GM18873 (cell line): ENCODE data around the gene PSG5.
"Not testable (repeated sequence)": the region's sequence is repeated elsewhere in the genome, so short reads cannot be mapped to it uniquely, and the experiment has no call there.

ENCODE experiments used
- ATAC-seq: cut with Tn5 transposase; IDR thresholded peaks from one replicate; pipeline ENCODE4 v1.9.1; 2021; ENCODE audit warnings: mild to moderate bottlenecking, moderate library complexity, moderate number of reproducible peaks; ENCODE audit not compliant: unreplicated experiment, low FRiP score

Gene PSG5

DNA sequence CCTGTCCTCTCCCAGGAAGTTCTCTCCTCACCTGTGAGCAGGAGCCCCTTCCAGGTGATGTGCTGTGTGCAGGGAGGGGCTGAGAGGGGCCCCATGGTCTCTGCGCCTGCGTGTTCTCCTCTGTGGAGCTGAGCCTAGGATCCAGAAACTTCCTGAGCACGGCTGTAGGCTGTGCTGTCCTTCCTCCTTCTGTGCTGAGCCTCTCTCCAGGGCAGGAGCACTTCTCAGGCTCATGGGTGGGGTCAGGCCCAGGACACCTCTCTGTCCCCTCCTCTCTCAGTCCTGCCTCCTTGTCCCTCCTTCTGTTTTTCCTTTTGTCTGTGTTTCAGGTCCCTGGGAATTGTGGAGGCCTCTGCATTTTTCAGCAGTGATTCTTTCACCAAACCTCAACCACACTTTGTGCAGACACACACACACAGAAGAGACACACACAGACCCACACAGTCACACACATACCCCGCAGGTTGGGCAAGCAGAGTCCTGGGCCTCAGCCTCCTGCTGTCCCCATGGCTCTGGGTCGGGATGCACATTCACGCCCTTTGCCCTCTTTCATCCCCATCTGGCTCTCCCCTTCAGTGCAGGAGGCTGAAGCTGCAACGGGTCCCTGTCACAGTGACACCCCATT, at the start of gene PSG5:
Gene PSG5 (minus strand): TSS at position 226 of the 625 bp plus-strand sequence. CDS start 131 bp downstream, at position 95.
- ATAC-seq = not testable (repeated sequence)

- not testable (repeated sequence) for ATAC-seq
Observed at GRCh38 chr19:43235686-43236085, 49.4 kb upstream of the PSG5 start.

- no peak for ATAC-seq
Observed at GRCh38 chr19:43229315-43229714, 43.0 kb upstream of the PSG5 start.

- not testable (repeated sequence) for ATAC-seq
Observed at GRCh38 chr19:43228730-43229129, 42.4 kb upstream of the PSG5 start.

DNA sequence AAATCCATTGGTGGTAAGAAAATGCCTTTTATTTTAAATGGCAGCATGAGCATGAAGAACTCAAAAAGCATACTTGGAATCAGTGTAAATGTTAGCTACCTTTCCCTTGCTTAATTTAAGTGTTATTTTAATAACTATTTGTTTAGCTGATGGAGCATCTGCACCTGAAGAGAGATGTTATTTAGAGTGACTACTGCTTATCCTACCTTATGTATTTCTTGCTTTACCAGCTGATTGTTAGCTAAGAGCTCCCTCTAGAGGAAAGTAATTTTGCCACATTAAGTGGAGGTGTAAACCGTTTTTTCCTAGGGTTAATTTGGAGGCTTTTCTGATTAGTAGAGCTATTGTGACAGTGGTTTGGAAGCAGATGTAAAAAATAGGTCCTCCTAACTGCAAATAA, 40.6 kb upstream of the PSG5 start:
- ATAC-seq = not testable (repeated sequence)

DNA sequence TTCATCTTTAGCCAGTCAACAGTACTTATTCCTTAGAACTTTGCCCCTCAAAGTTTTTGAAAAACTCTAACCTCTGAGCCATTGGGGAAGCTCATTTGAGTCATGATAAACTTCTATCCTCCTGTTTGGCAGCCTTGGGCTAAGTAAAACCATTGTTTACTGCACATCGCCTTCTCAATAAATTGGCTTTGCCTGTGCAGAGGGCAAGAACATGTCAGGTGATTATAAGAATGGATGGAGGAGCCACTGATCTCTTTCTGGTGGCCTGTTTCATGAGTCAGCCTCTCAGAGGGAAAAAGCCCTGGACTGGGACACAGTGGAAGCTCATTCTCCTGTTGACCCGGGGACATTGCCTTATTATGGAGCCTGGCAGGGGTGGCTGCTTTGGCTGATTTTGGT, 38.5 kb upstream of the PSG5 start:
- ATAC-seq = no peak

DNA sequence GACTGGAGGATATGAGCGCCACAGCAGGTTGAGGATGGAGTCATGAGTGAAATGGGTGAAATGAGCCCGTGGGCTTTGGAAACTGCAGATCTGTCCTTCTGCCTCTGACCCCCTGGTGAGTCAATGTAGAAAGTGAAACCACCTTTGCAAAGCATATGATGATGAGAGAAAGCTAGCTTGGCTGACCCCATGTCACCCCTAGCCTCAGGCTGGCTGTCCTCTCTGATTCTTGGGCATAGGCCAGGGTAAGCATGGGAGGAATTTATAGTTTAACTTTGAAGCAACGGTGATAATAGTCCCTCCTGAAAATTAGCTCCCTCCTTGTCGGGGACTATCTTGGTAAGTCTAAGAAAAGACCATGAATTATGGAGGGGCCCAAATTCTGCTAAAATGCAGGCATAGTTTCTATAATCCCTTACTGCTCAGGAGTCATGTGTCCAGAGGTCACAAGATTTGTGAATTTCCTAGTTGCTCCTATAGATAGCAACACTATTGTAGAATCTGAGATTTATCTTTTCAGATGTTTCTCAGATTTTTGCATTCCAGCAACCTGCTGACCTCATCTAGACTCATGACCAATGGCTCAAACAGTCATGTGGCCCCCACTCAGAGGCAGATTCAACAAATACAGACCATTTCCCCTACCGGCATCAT, 38.0 kb upstream of the PSG5 start:
- ATAC-seq = not testable (repeated sequence)

- not testable (repeated sequence) for ATAC-seq
Observed at GRCh38 chr19:43221891-43222290, 35.6 kb upstream of the PSG5 start.

DNA sequence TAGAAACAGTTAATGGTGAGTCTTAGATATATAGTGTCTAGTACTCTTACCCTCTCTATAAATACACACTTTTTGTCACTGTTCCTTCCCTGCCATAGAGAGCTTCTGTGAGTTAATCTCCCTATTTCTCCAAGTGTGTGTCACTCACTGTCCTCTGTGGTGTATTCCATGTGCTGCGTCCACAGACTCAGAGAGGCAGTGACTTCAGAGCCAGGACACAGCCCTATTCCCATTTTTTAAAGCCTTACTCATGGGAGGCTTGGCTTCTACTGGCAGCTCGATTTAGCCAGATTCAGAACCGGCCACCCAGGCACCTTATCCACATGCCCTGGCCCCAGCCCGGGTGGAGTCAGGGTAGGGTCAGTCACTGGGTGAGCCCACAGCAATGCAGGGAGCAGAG, 32.8 kb upstream of the PSG5 start:
- ATAC-seq = not testable (repeated sequence)

DNA sequence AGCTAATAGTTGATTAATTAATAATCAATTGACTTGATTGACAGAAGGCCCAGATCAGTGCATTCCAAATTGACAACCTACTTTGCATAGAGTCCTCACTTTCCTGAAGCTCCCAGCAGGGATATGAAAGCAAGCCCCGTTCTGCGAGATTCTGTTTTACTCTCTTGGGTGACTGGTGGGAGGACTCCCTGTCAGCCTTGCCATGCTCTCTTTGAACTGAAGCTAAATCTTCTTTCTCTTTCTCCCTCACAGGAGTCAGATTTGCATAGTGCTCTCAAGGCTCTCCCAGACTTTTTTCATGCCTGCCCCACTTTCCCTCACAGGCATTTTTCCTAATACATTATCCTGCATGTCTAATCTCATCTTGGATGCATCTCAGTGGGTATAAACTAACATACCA, 29.5 kb upstream of the PSG5 start:
- not testable (repeated sequence) for ATAC-seq

GRCh38 chr19:43207991-43208390, 21.7 kb upstream of the PSG5 start:
- no peak for ATAC-seq

DNA sequence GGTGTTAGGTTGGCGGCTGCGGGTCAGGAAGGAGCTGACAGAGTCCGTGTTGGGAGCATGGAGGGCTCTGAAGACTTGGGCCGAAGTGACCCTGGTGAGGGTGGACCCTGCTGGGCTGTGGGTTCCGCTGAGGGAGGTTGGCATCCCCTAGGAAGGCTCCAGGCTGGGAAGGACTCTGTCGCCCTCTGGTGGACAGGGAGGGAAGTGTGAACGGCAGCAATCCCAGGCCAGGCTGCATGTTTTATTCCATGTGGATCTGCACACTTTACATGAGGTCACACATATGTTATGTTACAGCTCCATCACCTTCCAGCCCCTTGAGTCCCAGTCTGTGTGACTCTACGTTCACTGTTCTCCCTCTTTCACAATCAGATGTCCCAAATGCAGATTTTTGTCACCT, 20.8 kb upstream of the PSG5 start:
- ATAC-seq = not testable (repeated sequence)

- ATAC-seq = not testable (repeated sequence)
Observed at GRCh38 chr19:43205471-43206105, 19.3 kb upstream of the PSG5 start, which contains the start of gene PSG4. Gene PSG4, minus strand, starts transcription at chr19:43205638. Its CDS starts 102 bp downstream, at chr19:43205536.

DNA sequence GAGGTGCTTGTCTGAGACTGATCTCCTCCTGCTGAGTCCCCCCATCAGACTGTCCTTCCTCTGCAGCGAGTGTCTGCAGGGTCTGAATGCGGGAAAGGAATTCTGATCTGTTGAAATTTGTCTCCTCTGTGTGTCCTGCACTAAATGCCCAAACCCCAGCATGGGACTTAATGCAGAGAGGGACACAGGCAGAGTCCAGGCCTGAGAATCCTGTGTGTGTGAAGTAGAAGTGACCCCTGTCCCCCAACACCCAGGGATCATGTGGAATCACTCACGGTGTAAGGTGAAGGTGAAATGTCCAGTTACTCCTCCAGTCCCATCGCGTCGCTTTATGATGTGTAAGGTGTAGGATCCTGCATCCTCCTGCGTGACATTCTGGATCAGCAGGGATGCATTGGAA, 17.3 kb upstream of the PSG5 start:
- ATAC-seq = not testable (repeated sequence)

DNA sequence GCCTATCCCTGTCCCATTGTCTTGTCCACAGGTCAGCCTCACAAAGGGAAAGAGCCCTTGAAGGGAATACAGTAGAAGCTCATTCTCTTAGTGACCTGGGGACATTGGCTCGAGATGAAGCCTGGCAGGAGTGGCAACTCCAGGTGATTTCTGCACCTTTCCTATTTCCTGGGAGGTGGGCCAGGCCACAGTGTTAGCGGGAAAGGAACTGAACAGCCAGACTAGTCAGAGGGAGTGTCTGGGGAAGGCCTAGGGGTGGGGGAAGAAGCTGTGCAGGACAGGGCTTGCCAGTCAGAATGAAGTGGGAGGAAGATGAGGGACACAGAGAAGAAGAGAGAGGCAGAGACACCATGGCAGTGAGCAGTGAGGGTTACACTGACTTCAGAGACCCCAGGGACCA, 15.6 kb upstream of the PSG5 start:
- not testable (repeated sequence) for ATAC-seq

GRCh38 chr19:43201337-43201801, 15.0 kb upstream of the PSG5 start:
- not testable (repeated sequence) for ATAC-seq

DNA sequence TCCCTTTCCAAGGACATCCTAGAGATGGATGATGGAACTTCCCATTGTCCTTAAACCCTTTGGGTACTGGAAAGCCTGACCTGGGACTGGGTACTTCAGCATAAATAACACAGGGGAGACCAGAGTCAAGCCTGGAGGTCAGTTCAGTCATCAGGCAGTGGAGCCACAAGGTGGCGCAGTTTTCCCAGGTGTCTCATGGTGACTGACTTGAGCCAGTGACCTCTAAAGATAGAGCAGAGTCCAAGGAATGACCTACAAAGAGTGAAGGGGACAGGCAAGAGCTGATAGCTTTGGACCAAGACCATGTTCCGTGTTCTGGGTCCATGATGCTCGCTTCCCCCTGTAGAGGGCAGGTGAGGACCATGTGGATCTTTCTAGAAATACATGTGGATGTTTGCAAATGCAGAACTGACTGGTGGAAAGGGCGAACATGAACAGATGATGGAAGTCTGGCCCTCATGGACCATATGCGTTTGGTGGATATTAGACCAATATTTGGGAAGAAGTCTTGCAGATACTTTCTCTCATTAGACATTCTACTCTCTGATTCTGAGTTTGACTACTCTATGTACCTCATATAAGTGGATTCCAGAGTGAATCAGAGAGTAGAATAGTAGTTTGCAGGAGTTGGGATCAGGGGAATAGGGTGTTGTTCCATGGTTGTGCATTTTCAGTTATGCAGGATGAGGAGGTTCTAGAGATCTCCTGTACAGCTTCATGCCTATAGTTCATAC, 12.5 kb upstream of the PSG5 start:
- not testable (repeated sequence) for ATAC-seq

DNA sequence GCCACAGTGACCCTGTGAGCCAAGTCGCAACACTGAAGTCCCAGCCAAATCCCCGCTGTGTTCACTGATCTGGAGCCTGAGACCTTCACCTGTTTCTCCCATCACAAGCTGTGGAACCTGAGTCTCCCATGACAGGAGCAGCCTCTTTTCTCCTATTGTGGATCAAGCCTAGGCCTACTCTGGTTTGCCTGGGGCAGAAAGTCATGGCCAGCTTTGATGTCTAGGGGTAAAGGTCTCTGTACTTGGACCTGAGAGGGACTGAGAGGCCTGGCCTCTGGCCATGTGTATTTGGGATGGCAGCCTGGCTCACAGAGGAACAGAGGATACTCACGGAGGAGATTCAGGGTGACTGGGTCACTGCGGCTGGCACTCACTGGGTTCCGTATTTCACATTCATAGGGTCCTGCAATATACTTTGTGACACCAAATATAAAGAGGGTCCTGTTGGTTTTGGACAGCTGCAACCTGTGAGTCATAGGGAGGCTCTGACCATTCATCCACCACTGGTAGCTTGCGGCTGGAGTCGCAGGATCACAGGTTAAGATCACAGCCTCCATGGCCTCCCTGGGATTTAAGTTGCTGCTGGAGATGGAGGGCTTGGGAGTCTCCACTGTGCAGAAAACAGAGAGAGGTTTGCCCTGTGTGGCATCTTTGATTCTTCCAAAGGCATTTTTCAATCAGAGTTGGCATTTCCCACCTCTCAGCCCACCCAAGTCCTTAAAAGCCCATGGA, 11.5 kb upstream of the PSG5 start:
- ATAC-seq = not testable (repeated sequence)

DNA sequence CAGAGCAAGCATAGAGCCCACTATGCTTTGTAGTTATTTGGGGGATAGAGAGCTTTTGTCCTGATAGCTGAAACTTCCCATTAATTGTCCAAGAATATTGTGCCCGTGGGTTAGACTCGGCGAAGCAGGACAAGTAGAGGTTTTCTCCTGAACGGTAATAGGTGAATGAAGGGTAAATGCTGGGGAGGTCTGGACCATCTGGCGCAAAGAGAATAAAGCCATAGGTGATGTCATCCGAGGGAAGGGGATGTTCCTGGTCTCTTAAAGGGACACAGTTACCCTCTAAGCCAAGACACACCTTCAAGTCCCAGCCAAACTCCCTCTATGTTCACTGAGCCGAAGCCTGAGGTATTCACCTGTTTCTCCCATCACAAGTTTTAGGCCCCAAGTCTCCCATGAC, 8.1 kb upstream of the PSG5 start:
- not testable (repeated sequence) for ATAC-seq
